Gastroesophageal sphincter (tissue), 3 donors: ENCODE measurements around the gene FBXO48.

Source experiments
- EP300 ChIP-seq: sonication (generic); formaldehyde crosslinking; IDR thresholded peaks from one replicate; pipeline ENCODE4 v1.6.1; 2017; ENCODE audit warnings: antibody characterized with exemption, mild to moderate bottlenecking
- TF ChIP-seq, protein P1 (sequence below), 4 experiments: fragments of 200-600 bp in 2 of 4; fragments of 450-650 bp in 2 of 4; sonication (generic) in 1 of 4; IDR thresholded peaks; one replicate each; pipeline ENCODE4 v1.5.1; 2017 to 2019; ENCODE audit warnings: antibody characterized with exemption in 4 of 4, mild to moderate bottlenecking in 2 of 4, moderate library complexity in 2 of 4

- no peak for TF ChIP-seq EP300
- TF ChIP-seq, protein P1, sequence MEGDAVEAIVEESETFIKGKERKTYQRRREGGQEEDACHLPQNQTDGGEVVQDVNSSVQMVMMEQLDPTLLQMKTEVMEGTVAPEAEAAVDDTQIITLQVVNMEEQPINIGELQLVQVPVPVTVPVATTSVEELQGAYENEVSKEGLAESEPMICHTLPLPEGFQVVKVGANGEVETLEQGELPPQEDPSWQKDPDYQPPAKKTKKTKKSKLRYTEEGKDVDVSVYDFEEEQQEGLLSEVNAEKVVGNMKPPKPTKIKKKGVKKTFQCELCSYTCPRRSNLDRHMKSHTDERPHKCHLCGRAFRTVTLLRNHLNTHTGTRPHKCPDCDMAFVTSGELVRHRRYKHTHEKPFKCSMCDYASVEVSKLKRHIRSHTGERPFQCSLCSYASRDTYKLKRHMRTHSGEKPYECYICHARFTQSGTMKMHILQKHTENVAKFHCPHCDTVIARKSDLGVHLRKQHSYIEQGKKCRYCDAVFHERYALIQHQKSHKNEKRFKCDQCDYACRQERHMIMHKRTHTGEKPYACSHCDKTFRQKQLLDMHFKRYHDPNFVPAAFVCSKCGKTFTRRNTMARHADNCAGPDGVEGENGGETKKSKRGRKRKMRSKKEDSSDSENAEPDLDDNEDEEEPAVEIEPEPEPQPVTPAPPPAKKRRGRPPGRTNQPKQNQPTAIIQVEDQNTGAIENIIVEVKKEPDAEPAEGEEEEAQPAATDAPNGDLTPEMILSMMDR (IDR thresholded peaks at IDR 0.05), result no peak
These were observed 31.5 kb downstream of the FBXO48 start for GRCh38 chr2:68435615-68436014.
